Stimulated activated naive CD4-positive, alpha-beta T cell treated with Interleukin-2 at 50 U/mL for 16 hours (primary cell): ENCODE measurements around the gene TDG.

Experiments
- DNase-seq: peaks from one replicate; lab custom pipeline; 2025; lab: John Stamatoyannopoulos, UW

TDG gene

DNA sequence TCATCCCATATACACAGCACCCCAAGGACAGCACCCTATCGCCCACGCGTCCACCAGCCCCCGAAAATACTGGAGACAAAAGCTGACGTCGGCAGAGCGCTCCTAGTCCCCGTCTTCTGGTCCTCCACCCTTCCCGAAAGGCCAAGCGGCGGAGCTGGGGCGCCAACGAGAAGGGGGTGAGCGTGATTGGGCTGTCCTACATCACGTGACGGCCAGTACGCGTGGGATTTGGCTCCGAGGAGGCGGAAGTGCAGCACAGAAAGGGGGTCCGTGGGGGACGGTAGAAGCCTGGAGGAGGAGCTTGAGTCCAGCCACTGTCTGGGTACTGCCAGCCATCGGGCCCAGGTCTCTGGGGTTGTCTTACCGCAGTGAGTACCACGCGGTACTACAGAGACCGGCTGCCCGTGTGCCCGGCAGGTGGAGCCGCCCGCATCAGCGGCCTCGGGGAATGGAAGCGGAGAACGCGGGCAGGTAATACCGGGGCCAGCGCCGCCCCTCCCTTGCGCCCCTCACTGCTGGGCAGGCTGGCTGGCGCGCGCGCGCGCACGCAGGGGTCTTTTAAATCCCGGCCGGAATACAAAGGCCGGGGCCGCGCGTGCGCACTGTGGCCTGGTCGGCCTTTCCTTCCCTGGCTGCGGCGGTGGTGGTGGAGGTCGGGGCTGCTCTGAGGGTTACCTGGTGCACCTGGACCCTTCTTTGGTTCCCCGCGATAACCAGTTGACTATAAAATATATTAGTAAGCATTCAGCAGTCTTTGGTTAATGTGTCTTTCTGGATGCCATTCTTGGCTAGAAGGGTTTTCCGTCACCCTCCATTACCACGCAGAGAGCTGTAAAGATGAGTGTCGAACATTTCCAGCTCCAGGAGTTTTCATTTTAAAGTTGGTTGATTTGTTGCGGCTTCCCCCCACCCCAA, at the start of gene TDG:
Gene TDG, plus strand, starts transcription at position 283 of the 915 bp plus-strand sequence. Its CDS starts 166 bp downstream, at position 449.
- peak; percentile 97 for DNase-seq

- no peak for DNase-seq
Observed at GRCh38 chr12:103917873-103918272, 47.8 kb upstream of the TDG start.

- DNase-seq, result peak; percentile 47
Observed at GRCh38 chr12:103924761-103925641, 40.7 kb upstream of the TDG start.

DNA sequence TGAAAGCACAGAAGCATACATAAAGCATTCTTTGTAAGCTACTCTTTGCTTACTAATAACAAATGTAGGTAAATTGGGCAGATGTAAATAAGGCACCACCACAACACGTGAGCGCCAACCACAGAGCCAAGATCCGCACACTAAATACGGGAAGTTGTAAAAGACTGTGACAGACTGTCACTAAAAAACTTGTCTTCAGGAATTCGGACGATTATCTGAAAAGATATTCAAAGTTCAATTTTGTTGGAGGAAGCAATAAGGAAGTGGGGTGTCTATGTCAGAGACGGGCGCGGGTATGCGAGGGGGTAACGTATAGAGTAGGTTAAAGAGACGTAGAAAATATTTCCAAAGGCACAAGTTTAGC, 37.0 kb upstream of the TDG start:
- peak; percentile 44 for DNase-seq

GRCh38 chr12:103929046-103929783, 36.5 kb upstream of the TDG start:
- peak; percentile 77 for DNase-seq

DNA sequence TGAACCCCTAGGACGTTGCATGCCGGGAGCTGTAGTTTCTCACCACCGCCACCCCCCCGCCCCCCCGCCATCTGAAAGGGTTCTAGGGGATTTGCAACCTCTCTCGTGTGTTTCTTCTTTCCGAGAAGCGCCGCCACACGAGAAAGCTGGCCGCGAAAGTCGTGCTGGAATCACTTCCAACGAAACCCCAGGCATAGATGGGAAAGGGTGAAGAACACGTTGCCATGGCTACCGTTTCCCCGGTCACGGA, 36.0 kb upstream of the TDG start:
- peak; percentile 90 for DNase-seq

GRCh38 chr12:103930034-103930786, 35.5 kb upstream of the TDG start, which contains the start of gene HSP90B1:
HSP90B1 (plus strand) TSS chr12:103930410; CDS start chr12:103930516, 106 bp downstream.
- peak; percentile 100 for DNase-seq

DNA sequence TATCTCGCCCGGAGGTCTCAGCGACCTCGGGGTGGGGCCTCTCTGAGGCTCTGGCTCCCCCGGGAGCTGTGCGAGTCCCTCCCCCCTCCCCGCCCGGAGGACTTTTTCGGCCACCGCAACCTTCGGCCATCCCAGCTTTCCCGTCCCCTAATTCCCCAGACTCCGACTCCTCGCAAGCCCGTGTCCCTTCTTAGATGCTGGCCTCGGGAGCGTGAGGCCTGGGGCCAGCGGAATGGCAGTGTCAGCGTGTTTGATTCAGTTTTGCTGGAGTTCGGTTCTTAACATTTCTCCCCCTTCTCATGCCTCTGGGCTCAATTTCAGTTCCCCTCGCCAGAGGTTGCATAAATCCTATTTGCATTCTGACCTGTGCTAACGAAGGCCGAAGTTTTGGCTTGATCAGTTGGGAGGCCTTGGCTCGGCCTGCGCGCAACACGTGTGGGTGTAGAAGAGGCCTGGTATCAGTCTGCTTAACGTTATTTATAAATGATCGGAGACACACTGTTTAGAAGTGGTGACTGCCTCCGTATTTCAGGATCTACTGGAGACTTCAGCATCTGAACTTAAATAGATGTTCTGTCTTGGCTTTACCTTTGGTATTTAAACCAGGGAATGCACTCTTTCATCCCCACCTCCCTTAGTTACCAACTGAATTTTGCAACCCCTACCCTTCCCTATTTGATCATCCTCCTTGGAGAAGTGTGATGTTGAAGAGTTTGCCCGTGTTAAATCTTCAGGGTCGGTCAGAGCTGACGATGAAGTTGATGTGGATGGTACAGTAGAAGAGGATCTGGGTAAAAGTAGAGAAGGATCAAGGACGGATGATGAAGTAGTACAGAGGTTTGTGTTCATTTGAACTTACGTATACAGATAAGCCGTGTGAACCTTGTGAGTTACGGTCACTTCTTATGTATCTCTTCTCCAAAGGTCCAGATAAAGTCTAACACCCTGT, 34.6 kb upstream of the TDG start:
- DNase-seq, result peak; percentile 36

DNA sequence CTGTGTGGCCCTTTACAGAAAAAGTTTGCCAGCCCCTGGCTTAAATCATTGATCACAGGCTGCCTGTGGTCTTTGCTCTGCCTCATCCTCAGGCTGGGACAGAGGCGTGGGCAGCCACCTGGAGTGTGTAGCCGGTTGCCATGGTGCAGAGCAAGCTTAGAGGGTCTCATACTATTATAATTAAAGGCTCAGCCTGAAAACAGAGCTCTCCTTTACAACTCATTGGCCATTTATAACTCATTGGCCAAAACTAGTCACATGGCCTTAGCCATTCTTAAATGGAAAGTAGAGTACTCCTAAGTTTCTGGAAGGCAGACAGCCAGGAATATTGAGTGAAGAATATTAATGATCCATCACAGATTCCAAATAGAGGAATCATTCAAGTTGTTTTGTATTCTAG, 32.4 kb upstream of the TDG start:
- DNase-seq, result no peak

DNA sequence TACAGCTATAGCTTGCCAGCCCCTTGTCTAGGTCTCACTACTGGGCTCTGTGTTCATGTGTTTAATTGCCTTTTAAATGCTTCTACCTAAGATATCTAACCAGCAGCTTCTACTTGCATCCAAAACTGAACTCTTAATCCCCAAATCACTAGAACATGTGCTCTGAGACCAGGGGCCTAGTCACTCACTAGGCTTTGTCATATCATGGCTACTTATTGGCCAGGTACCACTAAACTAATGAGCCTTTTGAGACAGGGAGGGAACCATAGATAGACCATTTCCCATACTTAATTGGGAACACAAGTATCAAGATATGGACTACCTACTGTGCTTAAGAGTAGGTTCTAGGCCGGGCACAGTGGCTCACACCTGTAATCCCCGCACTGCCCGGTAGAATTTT, 29.0 kb upstream of the TDG start:
- no peak for DNase-seq

GRCh38 chr12:103944964-103945363, 20.7 kb upstream of the TDG start:
- DNase-seq, result no peak

DNA sequence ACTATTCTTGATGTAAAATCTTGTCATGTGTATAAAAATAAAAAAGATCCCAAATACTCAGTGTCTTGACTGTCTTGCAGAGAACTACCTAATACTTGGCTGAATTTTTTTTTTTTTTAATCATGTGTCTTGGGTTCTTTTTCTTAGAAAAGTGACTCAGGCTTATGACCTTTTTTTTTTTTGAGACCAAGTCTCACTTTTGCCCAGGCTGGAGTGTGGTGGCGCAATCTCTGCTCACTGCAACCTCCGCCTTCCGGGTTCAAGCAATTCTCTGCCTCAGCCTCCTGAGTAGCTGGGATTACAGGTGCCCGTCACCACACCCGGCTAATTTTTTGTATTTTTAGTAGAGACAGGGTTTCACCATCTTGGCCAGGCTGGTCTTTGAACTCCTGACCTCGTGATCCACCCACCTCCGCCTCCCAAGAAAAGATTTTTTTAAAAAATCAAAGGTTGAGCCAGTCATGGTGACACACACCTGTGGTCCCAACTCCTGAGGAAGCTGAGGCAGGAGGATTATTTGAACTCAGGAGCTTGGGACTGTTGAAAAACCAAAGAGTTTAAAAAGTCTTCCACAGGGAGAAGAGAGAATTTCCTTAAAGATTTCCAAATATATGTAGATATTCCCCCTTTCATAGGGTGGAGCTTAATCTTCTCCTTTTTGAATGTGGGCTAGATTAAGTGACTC, 17.7 kb upstream of the TDG start:
- DNase-seq, result no peak

GRCh38 chr12:103948746-103949406, 16.8 kb upstream of the TDG start:
- no peak for DNase-seq

DNA sequence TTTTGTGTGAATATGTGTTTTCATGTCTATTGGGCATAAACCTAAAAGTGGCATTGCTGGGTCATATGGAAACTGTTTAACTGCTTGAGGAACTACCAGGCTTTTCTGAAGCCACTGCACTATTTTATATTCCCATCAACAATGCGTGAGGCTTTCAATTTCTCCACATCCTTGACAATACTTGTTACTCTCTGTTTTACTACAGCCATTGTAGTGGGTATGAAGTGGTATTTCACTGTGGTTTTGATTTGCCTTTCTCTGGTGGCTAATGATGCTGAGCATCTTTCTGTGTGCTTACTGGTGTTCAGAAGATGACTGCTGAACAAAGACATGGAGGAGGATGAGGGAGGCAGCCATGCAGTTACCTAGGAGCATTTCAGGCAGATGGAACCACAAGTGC, 13.2 kb upstream of the TDG start:
- no peak for DNase-seq

DNA sequence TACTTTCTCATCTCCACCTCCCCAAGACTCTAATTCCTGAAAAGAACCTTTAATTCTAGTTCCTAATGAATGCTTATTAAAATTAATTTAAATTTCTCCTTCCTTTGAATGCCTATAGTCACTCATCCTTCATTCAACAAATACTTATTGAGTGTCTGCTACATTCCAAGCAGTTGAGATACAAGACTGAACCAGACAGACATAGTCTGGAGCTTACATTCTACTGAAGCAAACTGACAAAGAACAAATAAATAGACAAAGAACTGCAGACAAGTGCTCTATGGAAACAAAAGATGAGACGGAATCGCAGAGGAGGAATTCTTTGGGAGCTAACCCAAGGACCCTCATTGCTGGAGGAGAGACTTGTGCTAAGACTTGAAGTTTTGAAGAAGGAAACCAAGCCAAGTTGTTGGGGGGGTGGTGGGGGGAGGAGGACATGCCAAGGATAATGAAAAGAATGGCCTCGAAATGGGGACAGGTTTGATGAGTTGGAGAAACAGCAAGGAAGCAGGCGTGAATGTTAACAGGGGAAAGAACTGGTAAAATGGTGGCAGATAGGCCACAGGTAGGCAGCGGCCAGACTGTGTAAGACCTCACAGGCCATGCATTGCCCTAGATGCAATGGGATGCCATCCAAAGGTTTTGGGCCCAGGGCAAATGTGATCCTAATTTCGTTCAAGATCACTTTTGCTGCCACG, 9.7 kb upstream of the TDG start:
- no peak for DNase-seq

DNA sequence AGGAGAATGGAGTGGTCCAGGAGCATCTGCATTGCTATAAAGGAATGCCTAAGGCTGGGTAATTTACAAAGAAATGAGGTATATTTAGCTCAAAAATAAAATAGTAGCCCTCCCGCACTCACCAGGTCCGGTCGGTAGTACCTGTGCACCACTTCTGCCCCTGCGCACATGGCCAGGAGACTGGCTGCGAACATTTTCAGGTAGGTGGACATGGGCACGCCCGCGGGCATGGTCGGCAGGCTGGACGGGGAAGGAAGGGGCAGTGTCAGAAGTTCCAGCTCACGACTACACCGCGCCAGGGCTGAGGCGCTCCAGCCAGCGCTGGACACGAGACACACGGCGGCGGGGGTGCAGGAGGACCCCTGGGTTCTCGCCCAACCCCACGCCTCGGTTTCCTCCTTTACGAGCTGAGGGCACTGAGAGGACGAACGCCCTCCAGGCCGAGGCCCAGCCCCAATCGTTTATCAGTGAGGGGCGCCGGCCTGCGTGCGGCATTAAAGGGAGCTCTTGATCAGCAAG, 9.1 kb upstream of the TDG start:
- no peak for DNase-seq

DNA sequence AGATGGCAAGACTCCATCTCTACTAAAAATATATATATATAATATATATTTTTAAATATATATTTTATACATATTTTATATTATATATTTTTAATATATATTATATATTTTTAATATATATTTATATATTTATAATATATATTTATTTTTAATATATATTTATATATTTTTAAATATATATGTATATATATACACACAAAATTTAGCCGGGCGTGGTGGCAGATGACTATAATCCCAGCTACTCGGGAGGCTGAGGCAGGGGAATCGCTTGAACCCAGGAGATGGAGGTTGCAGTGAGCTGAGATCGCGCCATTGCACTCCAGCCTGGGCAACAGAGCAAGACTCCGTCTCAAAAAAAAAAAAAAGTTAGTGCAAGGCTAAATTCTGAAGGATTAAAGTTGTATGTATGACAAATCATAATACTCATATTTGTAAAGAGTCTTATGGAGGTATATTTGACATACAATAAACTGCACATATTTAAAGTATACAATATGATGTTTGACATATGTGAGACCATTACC, 7.7 kb upstream of the TDG start:
- no peak for DNase-seq

- DNase-seq, result no peak
Observed at GRCh38 chr12:103958621-103959020, 7.1 kb upstream of the TDG start.
